Measurements from ENCODE around the gene ATG16L1.

ATG16L1 gene

DNA sequence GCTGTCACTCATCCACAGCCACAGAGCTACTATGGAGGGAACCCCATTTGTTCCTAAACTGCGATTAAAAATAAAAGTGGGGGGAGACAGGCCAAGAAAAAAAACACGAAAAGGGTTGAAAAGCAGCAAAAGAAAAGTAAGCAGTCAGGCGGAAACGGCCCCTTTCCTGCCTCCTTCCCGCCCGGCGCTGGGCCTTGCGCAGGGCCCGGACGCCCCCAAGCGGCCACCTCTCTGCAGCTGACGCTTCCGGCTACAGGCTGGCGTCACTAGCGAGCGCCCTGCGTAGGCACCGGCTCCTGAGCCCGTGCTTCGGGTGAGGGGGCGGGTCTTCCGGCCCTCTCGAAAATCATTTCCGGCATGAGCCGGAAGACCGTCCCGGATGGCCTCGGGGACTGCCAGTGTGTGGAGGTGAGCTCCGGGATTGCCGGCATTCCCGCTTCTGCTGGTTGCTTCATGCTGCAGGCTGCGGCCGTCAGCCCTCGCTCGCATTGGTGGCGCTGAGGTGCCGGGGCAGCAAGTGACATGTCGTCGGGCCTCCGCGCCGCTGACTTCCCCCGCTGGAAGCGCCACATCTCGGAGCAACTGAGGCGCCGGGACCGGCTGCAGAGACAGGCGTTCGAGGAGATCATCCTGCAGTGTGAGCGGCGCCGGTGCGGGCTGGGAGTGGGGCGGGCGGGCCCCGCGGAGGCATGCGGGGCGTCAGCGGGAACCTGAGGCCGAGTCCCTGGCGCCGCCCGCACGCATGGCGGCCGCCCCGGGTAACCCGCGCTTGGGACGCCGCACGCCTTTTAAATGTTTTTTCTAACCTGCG lies at the start of gene ATG16L1:
Gene ATG16L1, plus strand, starts transcription at position 368 of the 811 bp plus-strand sequence. Its CDS starts 155 bp downstream, at position 523.
- Histone ChIP-seq H3K27ac (peak within 1 kb of the TSS; percentile 80 to 81), H3K9me3 (no peaks in the 10 kb centered on the region), H3K27me3 (no peaks in the 10 kb centered on the region), H3K4me1 (peaks cover 0 to 30% (median 19%) of the 10 kb centered on the region in 4 donors), H3K4me3 (peak within 1 kb of the TSS; percentile 73 to 89), H3K36me3 (peaks cover under 1 to 6% (median 4%) of the 10 kb centered on the region in 3 donors)
- peak; percentile 91 to 97 for DNase-seq
- intact Hi-C loops (cut with DNase I; ENCODE audit: low total_unique reads) = loop anchor here (5.0 kb wide), 2 partner anchors 399 to 639 kb away; no protein-coding TSS in a partner anchor
- TF ChIP-seq, protein P1, sequence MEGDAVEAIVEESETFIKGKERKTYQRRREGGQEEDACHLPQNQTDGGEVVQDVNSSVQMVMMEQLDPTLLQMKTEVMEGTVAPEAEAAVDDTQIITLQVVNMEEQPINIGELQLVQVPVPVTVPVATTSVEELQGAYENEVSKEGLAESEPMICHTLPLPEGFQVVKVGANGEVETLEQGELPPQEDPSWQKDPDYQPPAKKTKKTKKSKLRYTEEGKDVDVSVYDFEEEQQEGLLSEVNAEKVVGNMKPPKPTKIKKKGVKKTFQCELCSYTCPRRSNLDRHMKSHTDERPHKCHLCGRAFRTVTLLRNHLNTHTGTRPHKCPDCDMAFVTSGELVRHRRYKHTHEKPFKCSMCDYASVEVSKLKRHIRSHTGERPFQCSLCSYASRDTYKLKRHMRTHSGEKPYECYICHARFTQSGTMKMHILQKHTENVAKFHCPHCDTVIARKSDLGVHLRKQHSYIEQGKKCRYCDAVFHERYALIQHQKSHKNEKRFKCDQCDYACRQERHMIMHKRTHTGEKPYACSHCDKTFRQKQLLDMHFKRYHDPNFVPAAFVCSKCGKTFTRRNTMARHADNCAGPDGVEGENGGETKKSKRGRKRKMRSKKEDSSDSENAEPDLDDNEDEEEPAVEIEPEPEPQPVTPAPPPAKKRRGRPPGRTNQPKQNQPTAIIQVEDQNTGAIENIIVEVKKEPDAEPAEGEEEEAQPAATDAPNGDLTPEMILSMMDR (IDR thresholded peaks at IDR 0.05) = peak; percentile 89 to 96

DNA sequence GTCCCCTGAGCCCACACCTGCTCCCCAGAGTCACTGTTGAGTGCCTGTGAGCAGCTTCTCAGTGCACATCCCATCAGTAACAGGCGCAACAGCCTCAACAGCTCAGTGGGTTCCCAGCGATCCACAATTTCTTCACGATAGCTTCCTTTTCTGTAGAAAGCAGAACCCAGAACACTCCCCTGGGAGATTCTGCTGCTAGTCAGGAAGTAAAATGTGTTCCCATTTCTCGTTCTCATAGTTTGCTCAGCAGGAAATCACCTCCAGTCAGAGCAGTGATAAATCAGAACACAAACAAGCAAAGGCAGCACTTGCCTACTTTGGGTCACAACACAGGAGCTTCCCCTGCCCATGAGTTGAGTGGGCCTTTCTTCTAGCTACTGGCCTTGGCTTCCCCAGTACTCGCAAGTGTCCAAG lies 48.9 kb upstream of the ATG16L1 start:
- Histone ChIP-seq H3K9me3 (peaks cover 0 to 10% (median 7%) of the 10 kb centered on the region in 3 donors), H3K4me1 (no peaks in the 10 kb centered on the region), H3K36me3 (no peaks in the 10 kb centered on the region), H3K27me3 (no peaks in the 10 kb centered on the region), H3K27ac (no peak overlapping the region), H3K4me3 (no peak overlapping the region)
- TF ChIP-seq, protein P1 (IDR thresholded peaks at IDR 0.05) = no peak
- intact Hi-C loops (cut with DNase I; ENCODE audit: low total_unique reads) = no loop called here
- DNase-seq = no peak

DNA sequence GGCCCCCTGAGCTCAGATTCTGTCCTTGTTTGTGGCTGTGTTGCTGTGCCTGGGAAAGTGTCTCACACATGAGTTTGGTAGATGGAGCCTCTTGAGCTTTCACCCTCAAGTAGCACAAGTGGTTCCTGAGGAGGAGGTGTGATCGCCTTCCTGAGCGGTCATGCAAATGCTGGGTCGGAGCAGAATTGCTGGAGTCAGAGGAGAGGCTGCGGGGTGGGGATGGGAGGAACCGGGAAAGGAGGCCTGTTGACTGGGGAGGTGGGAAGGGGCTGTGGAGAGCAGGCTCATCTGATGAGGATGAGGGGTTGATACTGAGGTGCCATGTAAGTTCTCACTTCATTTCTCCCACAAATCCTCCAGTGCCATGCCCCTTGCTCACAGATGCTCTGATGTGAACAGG lies 48.4 kb upstream of the ATG16L1 start:
- intact Hi-C loops (cut with DNase I; ENCODE audit: low total_unique reads) = no loop called here
- Histone ChIP-seq H3K36me3 (no peaks in the 10 kb centered on the region), H3K4me3 (no peak overlapping the region), H3K27ac (no peak overlapping the region), H3K9me3 (peaks cover 0 to 10% (median 7%) of the 10 kb centered on the region in 3 donors), H3K4me1 (no peaks in the 10 kb centered on the region), H3K27me3 (no peaks in the 10 kb centered on the region)
- TF ChIP-seq, protein P1 (IDR thresholded peaks at IDR 0.05) = no peak
- DNase-seq = no peak

DNA sequence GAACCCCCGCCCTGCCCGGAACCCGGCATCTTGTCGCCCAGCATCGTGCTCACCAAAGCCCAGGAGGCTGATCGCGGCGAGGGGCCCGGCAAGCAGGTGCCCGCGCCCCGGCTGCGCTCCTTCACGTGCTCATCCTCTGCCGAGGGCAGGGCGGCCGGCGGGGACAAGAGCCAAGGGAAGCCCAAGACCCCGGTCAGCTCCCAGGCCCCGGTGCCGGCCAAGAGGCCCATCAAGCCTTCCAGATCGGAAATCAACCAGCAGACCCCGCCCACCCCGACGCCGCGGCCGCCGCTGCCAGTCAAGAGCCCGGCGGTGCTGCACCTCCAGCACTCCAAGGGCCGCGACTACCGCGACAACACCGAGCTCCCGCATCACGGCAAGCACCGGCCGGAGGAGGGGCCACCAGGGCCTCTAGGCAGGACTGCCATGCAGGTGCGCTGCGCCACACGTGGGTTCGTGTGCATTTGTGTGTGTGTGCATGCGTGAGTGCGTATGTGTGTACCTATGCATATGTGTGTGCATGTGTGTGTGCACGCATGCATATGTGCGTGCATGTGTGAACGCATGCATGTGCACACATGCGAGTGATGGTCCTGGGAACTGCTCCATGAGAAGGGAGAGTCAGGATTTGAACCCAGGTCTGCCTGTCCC lies 47.1 kb upstream of the ATG16L1 start:
- no peaks in the 10 kb centered on the region for H3K36me3 ChIP-seq
- TF ChIP-seq, protein P1 (IDR thresholded peaks at IDR 0.05) = no peak
- H3K4me3 ChIP-seq = no peak overlapping the region
- no peak overlapping the region for H3K27ac ChIP-seq
- intact Hi-C loops (cut with DNase I; ENCODE audit: low total_unique reads) = no loop called here
- no peak for DNase-seq
- no peaks in the 10 kb centered on the region for H3K27me3 ChIP-seq
- peaks cover 0 to 13% (median 5%) of the 10 kb centered on the region in 4 donors for H3K4me1 ChIP-seq
- peaks cover 0 to 10% (median 7%) of the 10 kb centered on the region in 3 donors for H3K9me3 ChIP-seq

DNA sequence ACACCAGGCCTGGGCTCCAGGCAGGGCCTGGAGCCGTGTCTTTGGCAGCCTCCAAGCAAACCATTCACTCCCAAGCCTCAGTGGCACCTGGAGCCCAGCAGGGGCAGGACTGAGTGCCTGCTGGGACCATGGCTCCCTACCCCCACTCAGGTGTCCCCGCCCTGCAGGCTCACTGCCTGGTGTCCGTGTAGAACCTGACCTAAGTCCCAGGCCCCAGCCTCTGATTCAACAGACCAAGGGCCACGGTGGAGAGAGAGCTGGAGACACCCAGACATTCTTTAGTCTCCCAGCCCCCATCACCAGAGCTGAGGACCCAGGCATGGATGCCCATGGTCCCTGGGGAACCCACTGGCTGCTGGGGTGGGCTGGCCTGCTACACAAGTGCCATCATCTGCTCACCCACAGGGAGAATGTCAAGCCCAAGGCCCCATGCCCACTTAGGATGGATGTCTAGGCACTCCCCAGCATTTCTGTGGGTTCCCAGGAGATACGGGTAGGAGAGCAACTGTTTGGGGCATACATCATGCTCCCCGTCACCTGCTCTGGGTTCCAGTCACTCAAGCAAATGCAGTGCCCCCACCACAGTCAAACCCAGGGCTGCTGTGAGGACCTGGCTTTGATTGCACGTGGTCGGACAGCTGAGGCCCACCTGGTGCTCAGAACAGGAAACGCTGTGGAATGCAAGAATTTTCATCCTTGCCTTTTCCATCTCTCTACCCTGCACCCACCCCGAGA lies 42.9 kb upstream of the ATG16L1 start:
- H3K4me3 ChIP-seq = no peak overlapping the region
- no peak overlapping the region for H3K27ac ChIP-seq
- peaks cover 0 to 40% (median 19%) of the 10 kb centered on the region in 4 donors for H3K4me1 ChIP-seq
- no peaks in the 10 kb centered on the region for H3K27me3 ChIP-seq
- H3K9me3 ChIP-seq = no peaks in the 10 kb centered on the region
- intact Hi-C loops (cut with DNase I; ENCODE audit: low total_unique reads) = no loop called here
- TF ChIP-seq, protein P1 (IDR thresholded peaks at IDR 0.05) = no peak
- H3K36me3 ChIP-seq = no peaks in the 10 kb centered on the region
- no peak for DNase-seq

Measured in tibial artery (tissue), 4 donors.